K562 (cell line): Measurements from ENCODE around the gene ZSCAN21. TPM values are rescaled to one million over a fixed set of nuclear protein-coding genes. Genes with fewer than 3 reads are reported as not detected.

Source experiments
- ATAC-seq: fragments of 200-7000 bp; cut with Tn5 transposase; 3 replicates; pipeline ENCODE4 v1.9.1; 2020; ENCODE audit warnings: moderate library complexity
- BruUV-seq: library from RNA; stranded (reverse); fragments of 400-500 nt; replicated peaks from 2 replicates; lab custom pipeline; 2021; lab: Mats Ljungman, UMichigan
- CTCF ChIA-PET: fragments of 300-600 bp; formaldehyde crosslinking; extraction: SDS; loops from one replicate; lab custom pipeline; 2021; ENCODE audit warnings: low intra/inter-chr PET ratio; lab: Yijun Ruan, JAX
- POLR2A ChIA-PET: fragments of 300-600, 350-650 bp; sonication (Branson Sonifier 250); formaldehyde crosslinking; extraction: SDS; loops from one replicate; lab custom pipeline; 2021; ENCODE audit warnings: antibody characterized with exemption, inconsistent platforms; lab: Yijun Ruan, JAX
- DNase-seq, 4 experiments: peaks; one replicate each; pipeline versions ENCODE4 v3.0.0 to v3.0.0-alpha.2; 2011 to 2018; ENCODE audit warnings: low spot score in 3 of 4, mixed read lengths in 3 of 4; ENCODE audit errors: extremely low read depth in 1 of 4
- FAIRE-seq: peaks from 2 replicates; lab custom pipeline; 2011; peaks lifted over from hg19 to GRCh38; lab: Jason Lieb, UNC
- H2AFZ ChIP-seq: 2 replicates; pipeline ENCODE4 v1.6.0; 2011; ENCODE audit warnings: low read depth, low read length, control low read depth, inconsistent platforms
- H3K27ac ChIP-seq: fragments of 200-600 bp; 3 replicates; pipeline ENCODE4 v1.8.0; 2011; ENCODE audit warnings: low read depth, mild to moderate bottlenecking, control low read depth, inconsistent platforms, low read length, moderate library complexity, mixed read lengths; ENCODE audit errors: extremely low read depth
- H3K27me3 ChIP-seq, 2 experiments: fragments of 300-600 bp in 1 of 2; 2 replicates in 1 of 2; 3 replicates in 1 of 2; pipeline versions ENCODE4 v1.6.0 to v1.8.0; 2011; ENCODE audit warnings: inconsistent platforms in 2 of 2, low read length in 2 of 2, mild to moderate bottlenecking in 1 of 2, mixed read lengths in 1 of 2, moderate library complexity in 1 of 2; ENCODE audit not compliant: control insufficient read depth in 2 of 2, insufficient read depth in 2 of 2
- H3K36me3 ChIP-seq: fragments of 300-600 bp; 3 replicates; pipeline ENCODE4 v1.8.0; 2011; ENCODE audit warnings: mild to moderate bottlenecking, low read length, inconsistent platforms; ENCODE audit not compliant: control insufficient read depth, insufficient read depth
- H3K4me1 ChIP-seq, 2 experiments: fragments of 200-600 bp in 1 of 2; replicated peaks in 1 of 2; 2 replicates in 1 of 2; 3 replicates in 1 of 2; pipeline versions ENCODE4 v1.5.1 to v1.8.0; 2011; ENCODE audit warnings: inconsistent platforms in 2 of 2, low read length in 2 of 2, mild to moderate bottlenecking in 1 of 2, mixed read lengths in 1 of 2, moderate library complexity in 1 of 2; ENCODE audit not compliant: control insufficient read depth in 2 of 2, insufficient read depth in 2 of 2
- H3K4me2 ChIP-seq: 2 replicates; pipeline ENCODE4 v1.6.1; 2011; ENCODE audit warnings: low read length, control low read depth, inconsistent platforms, mixed read lengths; ENCODE audit not compliant: insufficient read depth
- H3K4me3 ChIP-seq: fragments of 200-600 bp; sonication (generic), shearing (Covaris generic); 2 replicates; pipeline ENCODE4 v1.5.1; 2016; ENCODE audit warnings: control low read depth, inconsistent platforms
- H3K79me2 ChIP-seq: fragments of 200-600 bp; 3 replicates; pipeline ENCODE4 v1.8.0; 2011; ENCODE audit warnings: low read length, inconsistent platforms; ENCODE audit not compliant: control insufficient read depth, insufficient read depth
- H3K9ac ChIP-seq, 2 experiments: 2 replicates each; pipeline versions ENCODE4 v1.6.0 to v1.6.1; 2011; ENCODE audit warnings: low read depth in 2 of 2, low read length in 2 of 2, control low read depth in 1 of 2, inconsistent platforms in 1 of 2, mild to moderate bottlenecking in 1 of 2, mixed read lengths in 1 of 2; ENCODE audit not compliant: insufficient read depth in 1 of 2
- H3K9me1 ChIP-seq: one replicate; pipeline ENCODE4 v1.6.0; 2011; ENCODE audit warnings: inconsistent platforms, mild to moderate bottlenecking, low read length, moderate library complexity; ENCODE audit not compliant: control insufficient read depth, insufficient read depth
- H3K9me3 ChIP-seq: replicated peaks from 2 replicates; pipeline ENCODE4 v1.5.1; 2011; ENCODE audit warnings: low read depth, low read length, inconsistent platforms; ENCODE audit not compliant: control insufficient read depth, insufficient read depth
- H4K20me1 ChIP-seq: replicated peaks from 2 replicates; pipeline ENCODE4 v1.6.1; 2011; ENCODE audit warnings: low read length, inconsistent platforms, mixed read lengths; ENCODE audit not compliant: control insufficient read depth, insufficient read depth
- CEBPG ChIP-seq, 3 experiments: fragments of 200-800 bp in 1 of 3; sonication (Bioruptor generic) in 1 of 3; sonication (generic) in 1 of 3; formaldehyde crosslinking in 1 of 3; IDR thresholded peaks in 2 of 3; conservative IDR thresholded peaks in 1 of 3; 2 replicates each; pipeline versions ENCODE4 v1.6.1 to v1.8.0; 2016 to 2022; ENCODE audit warnings: missing compliant biosample characterization in 2 of 3, missing genetic modification characterization in 2 of 3, mild to moderate bottlenecking in 1 of 3, missing genetic modification reagents in 1 of 3
- ETS2 ChIP-seq: IDR thresholded peaks from 2 replicates; pipeline ENCODE4 v1.6.1; 2016; ENCODE audit warnings: borderline replicate concordance, missing genetic modification characterization, mild to moderate bottlenecking, moderate library complexity, missing compliant biosample characterization; ENCODE audit not compliant: poor library complexity, severe bottlenecking
- HMBOX1 ChIP-seq: sonication (generic); IDR thresholded peaks from 2 replicates; pipeline ENCODE4 v1.6.1; 2016
- ID3 ChIP-seq, 2 experiments: fragments of 250-450 bp in 1 of 2; fragments of 450-650 bp in 1 of 2; sonication (Bioruptor Pico) in 1 of 2; IDR thresholded peaks; 2 replicates each; pipeline versions ENCODE4 v1.6.1 to v1.8.0; 2016 to 2021; ENCODE audit warnings: mild to moderate bottlenecking in 2 of 2, moderate library complexity in 2 of 2, missing compliant biosample characterization in 1 of 2, missing genetic modification characterization in 1 of 2
- KLF10 ChIP-seq: fragments of 250-450 bp; sonication (Bioruptor Pico); IDR thresholded peaks from 2 replicates; pipeline ENCODE4 v1.6.1; 2021; ENCODE audit warnings: matching md5 sums
- MCM5 ChIP-seq: fragments of 450-650 bp; IDR thresholded peaks from 2 replicates; pipeline ENCODE4 v1.6.1; 2016; ENCODE audit warnings: low read depth
- MED1 ChIP-seq: sonication (generic); formaldehyde crosslinking; IDR thresholded peaks from 2 replicates; pipeline ENCODE4 v1.8.1; 2023; ENCODE audit warnings: missing genetic modification reagents, borderline replicate concordance
- NBN ChIP-seq: fragments of 450-650 bp; IDR thresholded peaks from 2 replicates; pipeline ENCODE4 v1.6.1; 2016; ENCODE audit warnings: low read depth, mild to moderate bottlenecking
- PML ChIP-seq: IDR thresholded peaks from 2 replicates; pipeline ENCODE4 v1.6.1; 2012; ENCODE audit warnings: low read length, inconsistent platforms
- POLR3A ChIP-seq: IDR thresholded peaks from 2 replicates; pipeline ENCODE4 v1.6.1; 2011; ENCODE audit warnings: borderline replicate concordance, mild to moderate bottlenecking, moderate library complexity; ENCODE audit not compliant: insufficient read length, insufficient read depth; ENCODE audit errors: extremely low read depth
- PYGO2 ChIP-seq: fragments of 450-650 bp; IDR thresholded peaks from 2 replicates; pipeline ENCODE4 v1.6.1; 2016; ENCODE audit warnings: mild to moderate bottlenecking, missing genetic modification characterization, moderate library complexity, missing compliant biosample characterization
- RAD21 ChIP-seq, 2 experiments: fragments of 250-450 bp in 1 of 2; fragments of 450-650 bp in 1 of 2; sonication (Bioruptor Pico) in 1 of 2; formaldehyde crosslinking in 1 of 2; IDR thresholded peaks in 1 of 2; conservative IDR thresholded peaks in 1 of 2; 2 replicates each; pipeline versions ENCODE4 v1.4.0 to v1.8.0; 2020 to 2022; ENCODE audit warnings: mild to moderate bottlenecking in 2 of 2, moderate library complexity in 1 of 2
- SIN3B ChIP-seq: fragments of 450-650 bp; IDR thresholded peaks from 2 replicates; pipeline ENCODE4 v1.6.1; 2017; ENCODE audit warnings: low read depth, mild to moderate bottlenecking, moderate library complexity
- SP1 ChIP-seq: sonication (generic); formaldehyde crosslinking; IDR thresholded peaks from 2 replicates; pipeline ENCODE4 v1.8.1; 2022; ENCODE audit warnings: mild to moderate bottlenecking, missing genetic modification reagents
- TBP ChIP-seq: optimal IDR thresholded peaks from 2 replicates; pipeline ENCODE3; 2011; ENCODE audit warnings: low read depth, low read length, improper control_type of control experiment
- TFE3 ChIP-seq: fragments of 450-650 bp; formaldehyde crosslinking; IDR thresholded peaks from 2 replicates; pipeline ENCODE4 v1.4.0; 2020; ENCODE audit warnings: mild to moderate bottlenecking, mixed read lengths
- ZNF124 ChIP-seq: sonication (generic); formaldehyde crosslinking; IDR thresholded peaks from 2 replicates; pipeline ENCODE4 v1.8.1; 2022; ENCODE audit warnings: missing genetic modification reagents
- WGBS: fragments of 100-300 bp; shearing (Covaris generic); methylation state at CpG from one replicate; pipeline ENCODE4 v1.1.6; 2016; ENCODE audit warnings: low coverage, mixed read lengths; ENCODE audit not compliant: insufficient coverage; ENCODE audit errors: missing lambda C conversion rate; 5-methylcytosine and 5-hydroxymethylcytosine counted together
- in situ Hi-C: fragments of 300-500 bp; cut with MboI; formaldehyde crosslinking; loops from 4 replicates; pipeline ENCODE4 v1.15.0; 2018; ENCODE audit warnings: inconsistent platforms, mixed read lengths
- intact Hi-C: fragments of 100-400 bp; cut with micrococcal nuclease; formaldehyde crosslinking; loops from 2 replicates; pipeline ENCODE4 v1.14.2; 2022
- polyA plus RNA-seq, 8 experiments: library from polyadenylated mRNA; depleted of rRNA in 4 of 8; stranded (reverse) in 5 of 8; unstranded in 3 of 8; fragments of >200 nt; fragmentation: Nextera tagmentation in 2 of 8; fragmentation: Illumina TruSeq in 1 of 8; extraction: Ambion mirVana in 2 of 8; extraction: Trizol in 1 of 8; gene quantifications; 2 replicates each; pipeline versions ENCODE4 v1.2.1 to v1.2.3, GENCODE V29; 2011 to 2014; ENCODE audit warnings: inconsistent platforms in 1 of 8, missing spikeins in 1 of 8
- total RNA-seq, 7 experiments: library from RNA; depleted of rRNA in 6 of 7; stranded (reverse); fragments of >200 nt in 6 of 7; fragmentation: Illumina TruSeq in 2 of 7; extraction: Trizol in 2 of 7; gene quantifications; 2 replicates each; pipeline versions ENCODE4 v1.2.1 to v1.2.3, GENCODE V29; 2011 to 2021; ENCODE audit warnings: low replicate concordance in 1 of 7

The ZSCAN21 gene
- total and polyA plus RNA-seq, 9 of the 15 experiments (the other 6 are each of a cell fraction or from before 2014, with no cell fraction given) = 5.9 to 15.5 (median 13.2) TPM

- TF ChIP-seq RAD21 (CRISPR knock-in tag; conservative IDR thresholded peaks at IDR 0.05 in 1 of 2, IDR thresholded peaks at IDR 0.05 in 1 of 2) (peak; percentile 57 to 66), KLF10 (CRISPR knock-in tag) (no peak), POLR3A (no peak), TFE3 (CRISPR knock-in tag) (peak; percentile 44; the same call in 1 of the 2 replicates), PML (no peak), SP1 (CRISPR knock-in tag) (0 out of 2 replicates have a peak, but pooled peaks have one; percentile 39)
These were observed 3.6 kb downstream of the ZSCAN21 start (continued) for GRCh38 chr7:100053215-100053614.

GRCh38 chr7:100057006-100057405, 7.4 kb downstream of the ZSCAN21 start:
- no peak for FAIRE-seq
- BruUV-seq = TSS peak; percentile 2
- CTCF ChIA-PET = interaction anchor here (0.5 kb wide), 1 partner anchor 568 kb away, joined by 4 read pairs; no protein-coding TSS in a partner anchor
- TF ChIP-seq SIN3B = no peak
- TF ChIP-seq ID3 (CRISPR knock-in tag; IDR thresholded peaks at IDR 0.05) = no peak
- no peak for TF ChIP-seq ID3 (tag; IDR thresholded peaks at IDR 0.05)
- TF ChIP-seq ETS2 = no peak
- TF ChIP-seq NBN = no peak
- TF ChIP-seq CEBPG (CRISPR knock-in tag; IDR thresholded peaks at IDR 0.05) = no peak
- TF ChIP-seq CEBPG (tag; conservative IDR thresholded peaks at IDR 0.05 in 1 of 2, IDR thresholded peaks at IDR 0.05 in 1 of 2) = no peak
- no peak for TF ChIP-seq MCM5
- no peak for TF ChIP-seq PYGO2
- TF ChIP-seq HMBOX1 = no peak
- no peak for TF ChIP-seq ZNF124 (CRISPR knock-in tag)
- TF ChIP-seq MED1 = no peak
- no peak for TF ChIP-seq TBP

More at GRCh38 chr7:100057006-100057405, 7.4 kb downstream of the ZSCAN21 start:
- Histone ChIP-seq H3K4me3 (no peak overlapping the region), H3K9me3 (no peaks in the 10 kb centered on the region), H3K9me1 (no peaks in the 10 kb centered on the region), H3K4me1 (peaks cover 0 to 4% of the 10 kb centered on the region in 2 experiments; a peak in 3 of 5 replicates), H3K4me2 (no peak overlapping the region), H3K27me3 (no peaks in the 10 kb centered on the region), H3K79me2 (no peaks in the 10 kb centered on the region; the same call in 2 of the 3 replicates), H3K9ac (peak overlapping the region in 1 of 2 experiments; percentile 39; a peak in 1 of 4 replicates), H3K36me3 (peaks cover 41% of the 10 kb centered on the region; the same call in 2 of the 3 replicates), H2AFZ (no peak overlapping the region), H4K20me1 (no peaks in the 10 kb centered on the region), H3K27ac (no peak overlapping the region)
- intact Hi-C loops (no loop called here), in situ Hi-C loops (no loop called here)
- 78% methylated on average over 8 of the region's 10 CpGs for WGBS
- ATAC-seq = no peak
- POLR2A ChIA-PET = interaction anchor here (0.7 kb wide), 1 partner anchor 67 kb away, joined by 3 read pairs; no protein-coding TSS in a partner anchor
- no peak for DNase-seq
